Measurements from ENCODE around the gene TAC4.

The TAC4 gene

DNA sequence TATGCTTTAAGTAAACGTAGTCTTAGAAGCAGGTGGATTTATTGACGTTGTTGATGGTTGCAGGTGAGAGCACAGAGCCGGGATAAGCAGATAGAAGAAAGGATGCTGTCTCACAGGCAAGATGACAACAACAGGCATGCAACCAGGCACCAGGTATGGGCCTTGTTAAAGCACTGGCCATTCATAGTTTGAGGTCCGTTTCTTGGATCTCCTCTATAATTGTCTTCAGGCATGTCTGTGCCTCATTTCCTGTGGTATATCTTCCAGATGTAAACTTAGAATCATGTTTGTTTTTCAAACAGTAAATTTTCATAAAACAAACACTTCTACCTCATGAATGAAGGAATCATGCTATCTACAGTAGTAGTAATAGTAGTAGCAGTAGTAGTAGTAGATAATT lies 38.8 kb downstream of the TAC4 start:
- no peak for DNase-seq (ENCODE audit: low spot score)

DNA sequence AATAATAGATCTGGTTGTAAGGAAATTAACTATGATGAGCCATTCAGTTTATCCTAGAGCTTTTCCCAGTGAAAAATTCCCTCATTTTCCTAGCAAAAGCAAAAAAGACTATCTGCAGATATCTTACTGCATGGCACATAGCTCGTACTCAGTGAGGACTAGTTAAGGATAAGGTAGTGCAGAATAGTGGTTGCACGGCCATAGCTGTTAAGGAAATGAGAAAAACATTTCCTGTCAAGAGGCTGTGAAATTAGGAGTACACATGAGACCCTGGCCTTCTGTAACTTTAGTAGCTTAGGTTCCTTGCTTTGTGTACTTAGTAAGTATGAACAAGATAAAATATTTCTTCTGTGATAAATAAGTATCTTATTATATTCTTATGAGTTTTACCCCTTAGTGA lies 49.1 kb downstream of the TAC4 start:
- DNase-seq (ENCODE audit: low spot score), result no peak

DNA sequence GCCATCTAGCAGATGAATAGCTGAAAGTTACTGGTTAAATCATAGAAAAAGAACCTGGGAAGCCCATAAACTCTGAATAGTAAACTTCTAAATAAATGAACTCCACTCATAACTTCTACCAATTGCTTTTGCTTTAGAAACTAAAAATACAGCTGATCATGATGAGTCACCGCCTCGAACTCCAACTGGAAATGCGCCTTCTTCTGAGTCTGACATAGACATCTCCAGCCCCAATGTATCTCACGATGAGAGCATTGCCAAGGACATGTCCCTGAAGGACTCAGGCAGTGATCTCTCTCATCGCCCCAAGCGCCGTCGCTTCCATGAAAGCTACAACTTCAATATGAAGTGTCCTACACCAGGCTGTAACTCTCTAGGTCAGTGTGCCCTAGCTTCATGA lies 49.7 kb downstream of the TAC4 start:
- DNase-seq (ENCODE audit: low spot score), result peak; percentile 14

DNA sequence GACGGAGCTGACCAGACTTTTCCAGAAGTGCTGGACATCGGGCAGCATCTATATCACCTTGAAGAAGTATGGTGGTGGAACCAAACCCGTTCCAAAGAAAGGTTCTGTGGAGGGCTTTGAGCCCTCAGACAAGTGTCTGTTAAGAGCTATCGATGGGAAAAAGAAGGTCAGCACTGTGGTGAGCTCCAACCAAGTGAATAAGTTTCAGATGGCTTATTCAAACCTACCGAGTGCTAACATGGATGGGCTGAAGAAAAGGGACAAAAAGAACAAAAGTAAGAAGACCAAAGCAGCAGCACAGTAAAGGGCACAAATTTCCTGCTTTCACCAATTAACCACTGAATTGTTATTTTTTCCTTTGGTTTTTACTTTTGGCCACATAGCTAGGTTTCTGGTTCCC lies 52.5 kb downstream of the TAC4 start:
- DNase-seq (ENCODE audit: low spot score), result no peak

DNA sequence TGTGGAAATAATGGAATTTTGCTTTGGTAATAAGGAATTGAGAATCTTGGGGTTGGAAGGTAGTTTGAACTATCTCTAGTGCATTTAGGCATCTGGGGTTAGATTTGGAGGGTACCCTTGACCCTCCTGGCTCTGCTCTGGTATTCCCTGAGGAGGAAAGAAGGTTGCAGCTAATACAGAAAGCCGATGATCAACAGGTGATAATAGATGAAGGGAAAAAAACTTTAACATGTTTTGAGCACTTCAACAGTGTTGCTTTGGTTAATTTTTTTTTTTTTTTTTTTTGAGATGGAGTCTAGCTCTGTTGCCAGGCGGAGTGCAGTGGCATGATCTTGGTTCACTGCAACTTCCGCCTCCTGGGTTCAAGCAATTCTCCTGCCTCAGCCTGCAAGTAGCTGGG lies 54.6 kb downstream of the TAC4 start:
- no peak for DNase-seq (ENCODE audit: low spot score)

DNA sequence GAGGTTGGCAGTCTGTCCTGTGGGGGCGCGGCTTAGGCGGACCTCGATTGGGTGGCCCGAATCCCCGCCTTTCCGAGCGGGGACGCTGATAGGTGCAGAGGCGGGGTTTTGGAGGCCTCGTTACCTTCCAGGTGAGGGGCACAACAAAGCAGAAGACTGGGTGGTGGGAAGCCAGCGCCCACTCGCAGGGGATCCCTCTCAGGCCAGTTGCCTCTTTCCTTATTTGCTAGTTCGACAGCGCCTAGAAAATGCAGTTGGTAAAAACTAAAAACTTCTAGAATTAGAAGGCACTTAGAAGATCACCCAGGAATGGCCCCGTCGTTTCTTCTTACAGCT lies 58.7 kb downstream of the TAC4 start:
- no peak for DNase-seq (ENCODE audit: low spot score)

DNA sequence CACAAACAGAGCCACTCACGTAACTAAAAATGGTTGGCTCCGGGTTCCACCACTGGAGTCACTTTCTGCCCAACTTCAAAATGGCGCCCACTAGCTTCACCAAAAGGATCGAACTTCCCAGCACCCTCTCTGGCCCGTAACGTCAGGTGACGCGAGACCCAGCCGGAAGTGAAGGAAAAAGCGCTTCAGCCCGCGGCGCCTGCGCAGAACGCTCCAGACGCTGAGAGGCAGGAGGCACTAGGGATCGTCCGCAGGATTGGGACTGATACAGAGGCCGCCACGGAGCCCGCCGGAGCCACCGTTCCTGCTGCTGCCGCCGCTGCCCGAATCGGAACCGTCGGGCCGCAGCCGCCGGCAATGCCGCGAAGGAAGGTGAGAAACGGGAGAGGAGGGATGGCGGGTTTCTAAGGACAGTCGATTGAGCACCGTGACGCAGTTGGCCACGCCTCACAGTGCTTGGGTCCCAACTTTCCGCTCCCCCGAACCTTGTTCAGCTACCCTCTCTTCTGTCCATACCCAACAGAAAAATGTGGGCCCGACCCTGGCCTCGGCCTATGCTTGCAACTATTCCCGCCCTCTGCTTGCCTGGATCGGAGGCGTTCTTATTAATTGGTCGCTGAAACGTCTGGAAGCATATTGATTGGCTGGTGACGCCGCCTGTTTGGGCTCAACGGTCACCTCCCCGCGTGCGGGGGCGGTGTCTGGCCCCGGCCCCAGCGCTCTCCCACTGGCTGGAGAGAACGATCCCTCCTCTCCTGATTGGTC lies 59.2 kb downstream of the TAC4 start, which contains the start of gene KAT7:
Gene KAT7, plus strand, starts transcription at position 204 of the 765 bp plus-strand sequence. Its CDS starts 154 bp downstream, at position 358.
- DNase-seq (ENCODE audit: low spot score), result peak; percentile 96

Measured in AG08396 (cell line).